Nephron progenitor cell (in vitro differentiated cells): ENCODE measurements around the gene FIG4.
A peak's percentile ranks its signal among the peaks of the same experiment; 100 is the strongest.
"Not testable (repeated sequence)": the region's sequence is repeated elsewhere in the genome, so short reads cannot be mapped to it uniquely, and the experiment has no call there.

Experiments used
- DNase-seq: peaks from one replicate; pipeline ENCODE4 v3.0.0; 2021
- H3K27ac Mint-ChIP-seq: 2 replicates; pipeline ENCODE4 v1.8.0; 2021; ENCODE audit warnings: mild to moderate bottlenecking, moderate library complexity, mixed read lengths
- H3K27me3 Mint-ChIP-seq: 2 replicates; pipeline ENCODE4 v1.8.0; 2021; ENCODE audit warnings: mild to moderate bottlenecking, low read depth, mixed read lengths; ENCODE audit not compliant: poor library complexity
- H3K36me3 Mint-ChIP-seq: 2 replicates; pipeline ENCODE4 v1.8.0; 2021; ENCODE audit warnings: low read depth, mixed read lengths
- H3K4me1 Mint-ChIP-seq: 2 replicates; pipeline ENCODE4 v1.8.0; 2021; ENCODE audit warnings: mixed read lengths
- H3K4me3 Mint-ChIP-seq: 2 replicates; pipeline ENCODE4 v1.8.0; 2021; ENCODE audit warnings: mild to moderate bottlenecking, moderate library complexity, mixed read lengths
- H3K9me3 Mint-ChIP-seq: 2 replicates; pipeline ENCODE4 v1.8.0; 2021; ENCODE audit warnings: mild to moderate bottlenecking, moderate library complexity, mixed read lengths
- CTCF ChIP-seq: fragments of 200-600 bp; sonication (generic); IDR thresholded peaks from 2 replicates; pipeline ENCODE4 v1.5.0; 2021; ENCODE audit warnings: antibody characterized with exemption

Gene FIG4

GRCh38 chr6:109766167-109766566, 75.1 kb downstream of the FIG4 start:
- Mint-ChIP-seq H3K9me3 (no peaks in the 10 kb centered on the region), H3K4me3 (no peak overlapping the region), H3K27ac (peak overlapping the region; percentile 30), H3K36me3 (peaks cover 11% of the 10 kb centered on the region), H3K4me1 (peaks cover 5% of the 10 kb centered on the region), H3K27me3 (no peaks in the 10 kb centered on the region)
- DNase-seq, result no peak
- no peak for TF ChIP-seq CTCF

- Mint-ChIP-seq H3K27ac (peak overlapping the region; percentile 59), H3K27me3 (no peaks in the 10 kb centered on the region), H3K4me1 (peaks cover 5% of the 10 kb centered on the region), H3K4me3 (no peak overlapping the region), H3K36me3 (peaks cover 18% of the 10 kb centered on the region), H3K9me3 (no peaks in the 10 kb centered on the region)
- TF ChIP-seq CTCF, result no peak
- DNase-seq, result no peak
These were observed 76.9 kb downstream of the FIG4 start for GRCh38 chr6:109767961-109768360.

- TF ChIP-seq CTCF, result no peak
- Mint-ChIP-seq H3K27ac (no peak overlapping the region), H3K36me3 (peaks cover 18% of the 10 kb centered on the region), H3K9me3 (no peaks in the 10 kb centered on the region), H3K4me3 (no peak overlapping the region), H3K27me3 (no peaks in the 10 kb centered on the region), H3K4me1 (peaks cover 5% of the 10 kb centered on the region)
- no peak for DNase-seq
These were observed 77.4 kb downstream of the FIG4 start for GRCh38 chr6:109768485-109768884.

GRCh38 chr6:109769213-109769612, 78.1 kb downstream of the FIG4 start:
- Mint-ChIP-seq H3K36me3 (peaks cover 18% of the 10 kb centered on the region), H3K4me1 (peaks cover 5% of the 10 kb centered on the region), H3K9me3 (no peaks in the 10 kb centered on the region), H3K27me3 (no peaks in the 10 kb centered on the region), H3K27ac (no peak overlapping the region), H3K4me3 (no peak overlapping the region)
- no peak for DNase-seq
- TF ChIP-seq CTCF, result no peak

- TF ChIP-seq CTCF, result no peak
- no peak for DNase-seq
- Mint-ChIP-seq H3K27ac (no peak overlapping the region), H3K36me3 (peaks cover 13% of the 10 kb centered on the region), H3K4me1 (peaks cover 5% of the 10 kb centered on the region), H3K4me3 (no peak overlapping the region), H3K9me3 (no peaks in the 10 kb centered on the region), H3K27me3 (no peaks in the 10 kb centered on the region)
These were observed 79.0 kb downstream of the FIG4 start for GRCh38 chr6:109770047-109770446.

- H3K27ac Mint-ChIP-seq, result no peak overlapping the region
- peaks cover 5% of the 10 kb centered on the region for H3K4me1 Mint-ChIP-seq
- no peak for DNase-seq
- H3K4me3 Mint-ChIP-seq, result no peak overlapping the region
- H3K27me3 Mint-ChIP-seq, result no peaks in the 10 kb centered on the region
- H3K36me3 Mint-ChIP-seq, result peaks cover 13% of the 10 kb centered on the region
- H3K9me3 Mint-ChIP-seq, result no peaks in the 10 kb centered on the region
- TF ChIP-seq CTCF, result no peak
These were observed 79.7 kb downstream of the FIG4 start for GRCh38 chr6:109770779-109771178.

GRCh38 chr6:109771939-109772755, 81.1 kb downstream of the FIG4 start:
- not testable (repeated sequence) for H3K4me3 Mint-ChIP-seq, H3K9me3 Mint-ChIP-seq, H3K4me1 Mint-ChIP-seq, H3K27me3 Mint-ChIP-seq, DNase-seq, H3K27ac Mint-ChIP-seq
- H3K36me3 Mint-ChIP-seq, result peaks cover 12% of the 10 kb centered on the region
